DND-41 (cell line): Measurements from ENCODE around the gene SLC39A2.

ENCODE experiments used
- CTCF ChIP-seq: IDR thresholded peaks from 2 replicates; pipeline ENCODE4 v1.5.1; 2012; ENCODE audit warnings: borderline replicate concordance, low read length, moderate library complexity, mild to moderate bottlenecking; ENCODE audit not compliant: poor library complexity, severe bottlenecking; ENCODE audit errors: extremely low read depth
- EZH2 ChIP-seq: IDR thresholded peaks from 3 replicates; pipeline ENCODE4 v1.6.1; 2012; ENCODE audit warnings: borderline replicate concordance, low read depth, mild to moderate bottlenecking, moderate library complexity, low read length, inconsistent platforms; ENCODE audit not compliant: severe bottlenecking

DNA sequence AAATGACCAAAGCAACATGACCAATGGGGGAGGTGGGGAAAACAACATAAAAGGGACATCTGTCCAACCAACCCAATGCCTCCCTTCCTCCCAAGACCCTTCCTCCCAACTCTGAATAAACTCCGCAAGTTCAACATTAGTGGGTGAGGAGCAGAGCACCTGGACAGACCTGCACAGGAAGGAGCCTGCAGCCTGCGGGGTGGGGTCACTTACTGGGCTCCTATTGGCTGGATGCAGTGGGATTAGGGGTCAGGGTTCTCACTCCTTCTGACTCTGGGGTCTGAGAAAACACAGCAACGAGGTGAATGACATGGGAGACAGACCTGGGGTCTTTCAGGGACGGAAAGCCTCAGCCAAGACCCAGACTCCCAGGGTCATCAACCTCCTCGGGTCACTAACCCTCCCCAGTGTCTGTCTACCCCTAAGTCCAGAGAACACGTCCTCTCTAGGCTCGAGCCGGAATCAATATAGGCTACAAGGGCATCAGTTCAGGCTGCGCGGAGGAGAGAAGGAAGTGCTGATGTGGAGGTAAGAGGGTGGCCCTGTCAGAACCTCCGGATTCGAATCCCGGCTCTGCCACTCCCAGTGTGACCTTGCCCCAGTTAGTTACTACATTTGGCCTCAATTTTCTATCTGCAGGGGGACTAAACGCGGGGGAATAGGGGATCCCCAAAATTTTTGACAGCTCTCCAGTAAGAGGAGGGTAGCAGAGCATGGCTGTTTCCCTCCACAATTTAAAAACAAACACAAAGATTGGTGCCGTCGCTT is 24.9 kb downstream of the SLC39A2 start:
- TF ChIP-seq CTCF = no peak
- no peak for TF ChIP-seq EZH2
